Measurements from ENCODE around the gene KCNJ1. TPM values are rescaled to one million over a fixed set of nuclear protein-coding genes. Genes with fewer than 3 reads are reported as not detected.

Gene KCNJ1
- total RNA-seq, 1 donor from 2014 or later = 0.41 TPM

GRCh38 chr11:128835741-128836430 lies 31.2 kb downstream of the KCNJ1 start:
- DNase-seq (ENCODE audit: low spot score) = no peak
- Mint-ChIP-seq H3K9me3 (peaks cover 4% of the 10 kb centered on the region), H3K4me1 (peaks cover 12% of the 10 kb centered on the region), H3K27me3 (ENCODE audit: insufficient read depth, low read depth) (no peaks in the 10 kb centered on the region), H3K36me3 (peaks cover 3% of the 10 kb centered on the region), H3K4me3 (no peak overlapping the region), H3K27ac (no peak overlapping the region)
- H3K9me3 ChIP-seq (ENCODE audit: low read depth) = no peaks in the 10 kb centered on the region
- H3K4me2 ChIP-seq = no peak overlapping the region
- H2AFZ ChIP-seq (replicated peaks) = no peak overlapping the region
- no peaks in the 10 kb centered on the region for H3K36me3 ChIP-seq
- H4K20me1 ChIP-seq (ENCODE audit: low read depth) = no peaks in the 10 kb centered on the region
- TF ChIP-seq EZH2 (IDR thresholded peaks at IDR 0.05) (no peak), CTCF (IDR thresholded peaks at IDR 0.05) (no peak), EZH2phosphoT487 (IDR thresholded peaks at IDR 0.05) (no peak)
- no peaks in the 10 kb centered on the region for H3K27me3 ChIP-seq
- no peak overlapping the region for H3K9ac ChIP-seq
- no peaks in the 10 kb centered on the region for H3K4me1 ChIP-seq
- H3F3A ChIP-seq (ENCODE audit: low read depth) = no peaks in the 10 kb centered on the region
- no peak overlapping the region for H3K27ac ChIP-seq
- H3K79me2 ChIP-seq (ENCODE audit: low read depth) = no peaks in the 10 kb centered on the region
- H3K4me3 ChIP-seq = no peak overlapping the region

- H3K27ac ChIP-seq = no peak overlapping the region
- H4K20me1 ChIP-seq (ENCODE audit: low read depth) = no peaks in the 10 kb centered on the region
- H3F3A ChIP-seq (ENCODE audit: low read depth) = no peaks in the 10 kb centered on the region
- H3K4me3 Mint-ChIP-seq = no peak overlapping the region
- TF ChIP-seq EZH2 (IDR thresholded peaks at IDR 0.05) = no peak
- no peak for TF ChIP-seq CTCF (IDR thresholded peaks at IDR 0.05)
- TF ChIP-seq EZH2phosphoT487 (IDR thresholded peaks at IDR 0.05) = no peak
- peaks cover 12% of the 10 kb centered on the region for H3K4me1 Mint-ChIP-seq
- no peak overlapping the region for H3K9ac ChIP-seq
- H3K4me2 ChIP-seq = no peak overlapping the region
- no peaks in the 10 kb centered on the region for H3K79me2 ChIP-seq (ENCODE audit: low read depth)
- DNase-seq (ENCODE audit: low spot score) = no peak
- H2AFZ ChIP-seq (replicated peaks) = no peak overlapping the region
- no peak overlapping the region for H3K27ac Mint-ChIP-seq
- no peaks in the 10 kb centered on the region for H3K9me3 Mint-ChIP-seq
- H3K9me3 ChIP-seq (ENCODE audit: low read depth) = no peaks in the 10 kb centered on the region
- no peaks in the 10 kb centered on the region for H3K36me3 Mint-ChIP-seq
- H3K4me1 ChIP-seq = no peaks in the 10 kb centered on the region
- H3K27me3 ChIP-seq = no peaks in the 10 kb centered on the region
- no peak overlapping the region for H3K4me3 ChIP-seq
- H3K27me3 Mint-ChIP-seq (ENCODE audit: insufficient read depth, low read depth) = peaks cover 5% of the 10 kb centered on the region
- H3K36me3 ChIP-seq = no peaks in the 10 kb centered on the region
These were observed 32.9 kb downstream of the KCNJ1 start for GRCh38 chr11:128834157-128834556.

GRCh38 chr11:128832121-128832497 lies 35.0 kb downstream of the KCNJ1 start:
- peaks cover 2% of the 10 kb centered on the region for H3K9me3 Mint-ChIP-seq
- TF ChIP-seq EZH2phosphoT487 (IDR thresholded peaks at IDR 0.05) = no peak
- no peak for TF ChIP-seq EZH2 (IDR thresholded peaks at IDR 0.05)
- TF ChIP-seq CTCF (IDR thresholded peaks at IDR 0.05) = no peak
- no peaks in the 10 kb centered on the region for H3K27me3 ChIP-seq
- no peak overlapping the region for H3K9ac ChIP-seq
- H3K4me3 ChIP-seq = no peak overlapping the region
- H3K27ac ChIP-seq = no peak overlapping the region
- peaks cover 5% of the 10 kb centered on the region for H3K27me3 Mint-ChIP-seq (ENCODE audit: insufficient read depth, low read depth)
- H3K4me3 Mint-ChIP-seq = no peak overlapping the region
- H3F3A ChIP-seq (ENCODE audit: low read depth) = no peaks in the 10 kb centered on the region
- H3K36me3 ChIP-seq = no peaks in the 10 kb centered on the region
- H3K4me1 Mint-ChIP-seq = peaks cover 12% of the 10 kb centered on the region
- no peaks in the 10 kb centered on the region for H3K9me3 ChIP-seq (ENCODE audit: low read depth)
- no peak overlapping the region for H3K27ac Mint-ChIP-seq
- H3K36me3 Mint-ChIP-seq = no peaks in the 10 kb centered on the region
- no peak overlapping the region for H3K4me2 ChIP-seq
- no peaks in the 10 kb centered on the region for H3K4me1 ChIP-seq
- DNase-seq (ENCODE audit: low spot score) = no peak
- H2AFZ ChIP-seq (replicated peaks) = no peak overlapping the region
- no peaks in the 10 kb centered on the region for H3K79me2 ChIP-seq (ENCODE audit: low read depth)
- no peaks in the 10 kb centered on the region for H4K20me1 ChIP-seq (ENCODE audit: low read depth)

Data from neural progenitor cell (in vitro differentiated cells).